Measurements from ENCODE around the gene STK32B. TPM values are rescaled to one million over a fixed set of nuclear protein-coding genes. Genes with fewer than 3 reads are reported as not detected.

Gene STK32B
- total RNA-seq, 4 donors from 2014 or later: 3.0 to 33.8 (median 4.3) TPM

GRCh38 chr4:5009796-5010195 is 41.5 kb upstream of the STK32B start:
- H3K4me3 ChIP-seq: no peak overlapping the region
- DNase-seq: no peak
- no peak overlapping the region for H3K27ac ChIP-seq
- no peaks in the 10 kb centered on the region for H3K27me3 ChIP-seq
- no peaks in the 10 kb centered on the region for H3K36me3 ChIP-seq
- intact Hi-C loops (cut with DNase I; ENCODE audit: low total_unique reads): no loop called here
- no peaks in the 10 kb centered on the region for H3K4me1 ChIP-seq
- TF ChIP-seq CTCF (IDR thresholded peaks at IDR 0.05) (no peak), POLR2A (IDR thresholded peaks at IDR 0.05) (no peak)
- H3K9me3 ChIP-seq: no peaks in the 10 kb centered on the region

- Histone ChIP-seq H3K36me3 (no peaks in the 10 kb centered on the region), H3K4me1 (no peaks in the 10 kb centered on the region), H3K27me3 (no peaks in the 10 kb centered on the region), H3K9me3 (no peaks in the 10 kb centered on the region), H3K4me3 (no peak overlapping the region), H3K27ac (no peak overlapping the region)
- intact Hi-C loops (cut with DNase I; ENCODE audit: low total_unique reads): no loop called here
- DNase-seq: no peak
- no peak for TF ChIP-seq CTCF (IDR thresholded peaks at IDR 0.05)
- no peak for TF ChIP-seq POLR2A (IDR thresholded peaks at IDR 0.05)
Measured at GRCh38 chr4:5010984-5011383, 40.3 kb upstream of the STK32B start.

- H3K4me3 ChIP-seq: no peak overlapping the region
- DNase-seq: no peak
Measured at GRCh38 chr4:5012244-5012898, 38.9 kb upstream of the STK32B start.

GRCh38 chr4:5012958-5013357 is 38.3 kb upstream of the STK32B start:
- TF ChIP-seq POLR2A (IDR thresholded peaks at IDR 0.05) (no peak), CTCF (IDR thresholded peaks at IDR 0.05) (no peak)
- no peak overlapping the region for H3K4me3 ChIP-seq
- H3K27ac ChIP-seq: no peak overlapping the region
- no peaks in the 10 kb centered on the region for H3K27me3 ChIP-seq
- H3K4me1 ChIP-seq: no peaks in the 10 kb centered on the region
- intact Hi-C loops (cut with DNase I; ENCODE audit: low total_unique reads): no loop called here
- H3K9me3 ChIP-seq: no peaks in the 10 kb centered on the region
- H3K36me3 ChIP-seq: no peaks in the 10 kb centered on the region
- DNase-seq: no peak

More at GRCh38 chr4:5012244-5012898, 38.9 kb upstream of the STK32B start:
- no peak for TF ChIP-seq POLR2A (IDR thresholded peaks at IDR 0.05)
- Histone ChIP-seq H3K36me3 (no peaks in the 10 kb centered on the region), H3K27ac (no peak overlapping the region), H3K9me3 (no peaks in the 10 kb centered on the region), H3K4me1 (no peaks in the 10 kb centered on the region), H3K27me3 (no peaks in the 10 kb centered on the region)
- intact Hi-C loops (cut with DNase I; ENCODE audit: low total_unique reads): no loop called here

GRCh38 chr4:5014007-5014682 is 37.1 kb upstream of the STK32B start:
- Histone ChIP-seq H3K36me3 (no peaks in the 10 kb centered on the region), H3K27me3 (no peaks in the 10 kb centered on the region), H3K27ac (no peak overlapping the region), H3K9me3 (no peaks in the 10 kb centered on the region), H3K4me1 (no peaks in the 10 kb centered on the region), H3K4me3 (no peak overlapping the region)
- intact Hi-C loops (cut with DNase I; ENCODE audit: low total_unique reads): no loop called here
- no peak for DNase-seq
- TF ChIP-seq POLR2A (IDR thresholded peaks at IDR 0.05) (no peak), CTCF (IDR thresholded peaks at IDR 0.05) (no peak)
